Neuronal stem cell (in vitro differentiated cells): ENCODE data around the gene ARHGAP24.

Source experiments
- DNase-seq: peaks from one replicate; pipeline ENCODE4 v3.0.0-alpha.2; 2013; ENCODE audit warnings: low spot score
- H2AFZ ChIP-seq: one replicate; pipeline ENCODE4 v1.6.1; 2013; ENCODE audit warnings: mild to moderate bottlenecking, low read length, inconsistent platforms
- H2AK5ac ChIP-seq: 2 replicates; pipeline ENCODE4 v1.6.1; 2013; ENCODE audit warnings: low read depth, mild to moderate bottlenecking, inconsistent platforms, low read length, moderate library complexity, mixed read lengths
- H2BK120ac ChIP-seq: 2 replicates; pipeline ENCODE4 v1.6.1; 2013; ENCODE audit warnings: low read depth, mild to moderate bottlenecking, inconsistent platforms, low read length, moderate library complexity, mixed read lengths
- H2BK12ac ChIP-seq: one replicate; pipeline ENCODE4 v1.6.1; 2013; ENCODE audit warnings: low read length, inconsistent platforms
- H2BK15ac ChIP-seq: 2 replicates; pipeline ENCODE4 v1.6.1; 2013; ENCODE audit warnings: mild to moderate bottlenecking, low read length, inconsistent platforms, mixed read lengths
- H2BK5ac ChIP-seq: one replicate; pipeline ENCODE4 v1.6.1; 2013; ENCODE audit warnings: inconsistent platforms, mild to moderate bottlenecking, low read length, moderate library complexity
- H3K14ac ChIP-seq: one replicate; pipeline ENCODE4 v1.6.1; 2013; ENCODE audit warnings: low read length, inconsistent platforms
- H3K18ac ChIP-seq: 2 replicates; pipeline ENCODE4 v1.6.1; 2013; ENCODE audit warnings: low read length, inconsistent platforms
- H3K23ac ChIP-seq: 2 replicates; pipeline ENCODE4 v1.6.1; 2013; ENCODE audit warnings: low read depth, mild to moderate bottlenecking, mixed read lengths, low read length, inconsistent platforms; ENCODE audit not compliant: poor library complexity
- H3K27ac ChIP-seq: replicated peaks from 3 replicates; pipeline ENCODE4 v1.5.1; 2013; ENCODE audit warnings: low read length, inconsistent platforms
- H3K27me3 ChIP-seq, 3 experiments: 2 replicates each; pipeline ENCODE4 v1.6.1; 2013; ENCODE audit warnings: low read length in 3 of 3, mild to moderate bottlenecking in 2 of 3, inconsistent platforms in 1 of 3, low read depth in 1 of 3, mixed read lengths in 1 of 3, moderate library complexity in 1 of 3; ENCODE audit not compliant: control insufficient read depth in 3 of 3, insufficient read depth in 3 of 3
- H3K36me3 ChIP-seq, 2 donors: replicated peaks in 1 of 2; 2 replicates each; pipeline ENCODE4 v1.6.1; 2013; ENCODE audit warnings: low read length in 2 of 2; ENCODE audit not compliant: control insufficient read depth in 2 of 2, insufficient read depth in 2 of 2
- H3K4ac ChIP-seq: 2 replicates; pipeline ENCODE4 v1.6.1; 2013; ENCODE audit warnings: inconsistent platforms, mild to moderate bottlenecking, low read length, moderate library complexity
- H3K4me1 ChIP-seq, 2 donors: 1 replicate in 1 of 2; 2 replicates in 1 of 2; pipeline ENCODE4 v1.6.1; 2013; ENCODE audit warnings: low read length in 2 of 2, low read depth in 1 of 2; ENCODE audit not compliant: control insufficient read depth in 2 of 2, insufficient read depth in 1 of 2
- H3K4me2 ChIP-seq: one replicate; pipeline ENCODE4 v1.6.1; 2013; ENCODE audit warnings: mild to moderate bottlenecking, low read length, inconsistent platforms; ENCODE audit not compliant: insufficient read depth, poor library complexity, severe bottlenecking
- H3K4me3 ChIP-seq, 2 donors: 2 replicates each; pipeline ENCODE4 v1.5.1; 2013; ENCODE audit warnings: low read length in 2 of 2, mild to moderate bottlenecking in 2 of 2, inconsistent platforms in 1 of 2, moderate library complexity in 1 of 2
- H3K79me1 ChIP-seq: one replicate; pipeline ENCODE4 v1.6.1; 2013; ENCODE audit warnings: low read depth, mild to moderate bottlenecking, inconsistent platforms, low read length, moderate library complexity
- H3K9ac ChIP-seq: one replicate; pipeline ENCODE4 v1.6.1; 2013; ENCODE audit warnings: mild to moderate bottlenecking, low read depth, low read length, inconsistent platforms; ENCODE audit not compliant: poor library complexity
- H3K9me3 ChIP-seq, 2 donors: replicated peaks in 1 of 2; 2 replicates each; pipeline versions ENCODE3 to v1.6.1; 2013; ENCODE audit warnings: low read length in 2 of 2, mild to moderate bottlenecking in 2 of 2, inconsistent platforms in 1 of 2, low read depth in 1 of 2, mixed read lengths in 1 of 2, moderate library complexity in 1 of 2; ENCODE audit not compliant: control insufficient read depth in 2 of 2, insufficient read depth in 1 of 2
- H4K8ac ChIP-seq: one replicate; pipeline ENCODE4 v1.6.1; 2013; ENCODE audit warnings: low read depth, mild to moderate bottlenecking, inconsistent platforms, low read length, moderate library complexity
- H4K91ac ChIP-seq: one replicate; pipeline ENCODE4 v1.6.1; 2013; ENCODE audit warnings: low read length, low read depth, mild to moderate bottlenecking, inconsistent platforms; ENCODE audit not compliant: poor library complexity
- WGBS, 2 donors: extraction: QIAGEN DNeasy Blood & Tissue Kit; methylation state at CpG; one replicate each; pipeline ENCODE4 v1.1.7; 2013; ENCODE audit warnings: missing lambda C conversion rate in 2 of 2, mixed read lengths in 1 of 2; ENCODE audit not compliant: insufficient read length in 2 of 2, insufficient replicate concordance in 1 of 2; ENCODE audit errors: extremely low coverage in 2 of 2; 5-methylcytosine and 5-hydroxymethylcytosine counted together

ARHGAP24 gene

GRCh38 chr4:85806334-85806733, 331.4 kb downstream of the ARHGAP24 start:
- Histone ChIP-seq H4K8ac (no peak overlapping the region), H3K9me3 (peaks cover 0 to 2% of the 10 kb centered on the region in 2 donors), H3K36me3 (no peaks in the 10 kb centered on the region)

DNA sequence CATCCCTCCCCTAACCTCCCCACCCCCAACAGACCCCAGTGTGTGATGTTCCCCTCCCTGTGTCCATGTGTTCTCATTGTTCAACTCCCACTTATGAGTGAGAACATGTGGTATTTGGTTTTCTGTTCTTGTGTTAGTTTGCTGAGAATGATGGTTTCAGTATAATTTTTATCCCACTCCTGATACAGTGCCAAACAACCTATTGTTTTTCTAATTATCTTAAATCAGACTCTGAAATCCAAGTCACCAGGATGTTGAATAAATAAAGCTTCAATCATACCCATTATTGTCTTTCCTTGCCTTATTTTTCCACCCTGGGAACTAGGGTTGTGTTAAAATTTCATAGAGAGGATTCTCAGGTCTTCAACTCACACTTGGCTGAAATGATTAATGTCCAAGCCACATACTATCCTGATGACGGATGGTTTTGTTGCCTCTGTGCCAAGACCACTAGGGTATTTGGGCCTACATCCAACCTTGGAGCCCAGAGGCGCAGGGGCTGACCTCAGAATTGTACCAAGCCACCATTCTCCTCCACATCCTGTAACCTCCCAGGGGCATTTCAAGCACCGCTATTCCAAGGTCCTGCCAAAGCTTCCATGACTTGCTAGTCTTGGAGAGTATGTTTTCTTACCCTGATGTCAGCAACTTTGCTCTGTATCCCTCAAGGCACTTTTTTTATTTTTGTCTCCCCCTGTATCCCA, 332.4 kb downstream of the ARHGAP24 start:
- H4K91ac ChIP-seq, result no peak overlapping the region
- no peaks in the 10 kb centered on the region for H3K27me3 ChIP-seq
- H2AK5ac ChIP-seq, result no peak overlapping the region
- H3K18ac ChIP-seq, result peak overlapping the region; percentile 48
- peak overlapping the region; percentile 21 for H3K14ac ChIP-seq
- H3K4ac ChIP-seq, result no peak overlapping the region
- no peak overlapping the region for H3K23ac ChIP-seq
- peaks cover 0 to 2% of the 10 kb centered on the region in 2 donors for H3K9me3 ChIP-seq
- no peak overlapping the region for H2BK12ac ChIP-seq
- H2AFZ ChIP-seq, result peak overlapping the region; percentile 43
- H2BK15ac ChIP-seq, result no peak overlapping the region
- H2BK120ac ChIP-seq, result no peak overlapping the region
- no peak for DNase-seq
- no peak overlapping the region for H3K4me3 ChIP-seq
- no peak overlapping the region for H2BK5ac ChIP-seq
- H3K36me3 ChIP-seq, result no peaks in the 10 kb centered on the region
- H3K4me1 ChIP-seq, result peaks cover 0 to 6% of the 10 kb centered on the region in 2 donors
- no peak overlapping the region for H4K8ac ChIP-seq
- H3K27ac ChIP-seq, result no peak overlapping the region
- WGBS, 2 donors, result no CpG with 5 or more reads among the region's 3 CpGs
- no peak overlapping the region for H3K4me2 ChIP-seq
- H3K79me1 ChIP-seq, result no peaks in the 10 kb centered on the region
- H3K9ac ChIP-seq, result no peak overlapping the region

More at GRCh38 chr4:85806334-85806733, 331.4 kb downstream of the ARHGAP24 start:
- H3K4me3 ChIP-seq, result no peak overlapping the region
- no peak overlapping the region for H3K27ac ChIP-seq
- no peak overlapping the region for H2BK5ac ChIP-seq
- H3K18ac ChIP-seq, result no peak overlapping the region
- H3K27me3 ChIP-seq, result no peaks in the 10 kb centered on the region
- H4K91ac ChIP-seq, result no peak overlapping the region
- no peak overlapping the region for H2BK120ac ChIP-seq
- no peak overlapping the region for H3K4me2 ChIP-seq
- H2BK15ac ChIP-seq, result no peak overlapping the region
- no peak overlapping the region for H2BK12ac ChIP-seq
- H3K9ac ChIP-seq, result no peak overlapping the region
- H3K79me1 ChIP-seq, result no peaks in the 10 kb centered on the region
- DNase-seq, result no peak
- H2AK5ac ChIP-seq, result no peak overlapping the region
- H3K4ac ChIP-seq, result no peak overlapping the region
- H2AFZ ChIP-seq, result no peak overlapping the region
- no peak overlapping the region for H3K14ac ChIP-seq
- peaks cover 0 to 5% of the 10 kb centered on the region in 2 donors for H3K4me1 ChIP-seq
- no peak overlapping the region for H3K23ac ChIP-seq

DNA sequence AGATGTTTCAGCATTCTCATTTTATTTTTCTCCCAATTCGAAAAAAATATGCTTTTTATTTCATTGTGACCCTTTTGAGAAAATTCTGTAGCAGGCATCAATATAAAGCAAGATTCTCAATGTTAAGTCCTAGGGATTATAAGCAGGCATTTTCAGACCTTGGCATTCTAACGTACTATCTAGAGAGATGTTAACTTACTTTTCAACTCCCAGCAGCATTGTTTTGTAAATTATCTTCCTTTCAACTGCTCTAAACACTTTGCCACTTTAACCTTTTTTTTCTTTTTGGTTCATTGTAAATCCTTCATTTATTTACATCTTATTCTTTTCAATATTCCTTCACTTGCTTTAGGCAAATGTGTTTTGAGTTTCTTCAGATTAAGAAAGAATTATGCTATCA, 333.2 kb downstream of the ARHGAP24 start:
- H2BK5ac ChIP-seq, result no peak overlapping the region
- peaks cover 2 to 13% of the 10 kb centered on the region in 2 donors for H3K4me1 ChIP-seq
- H3K4me3 ChIP-seq, result no peak overlapping the region
- no peak overlapping the region for H2AK5ac ChIP-seq
- no peak overlapping the region for H2BK15ac ChIP-seq
- H4K8ac ChIP-seq, result no peak overlapping the region
- H2BK12ac ChIP-seq, result no peak overlapping the region
- no peak overlapping the region for H3K4ac ChIP-seq
- WGBS, 2 donors, result no CpG with 5 or more reads among the region's 2 CpGs
- no peak overlapping the region for H3K9ac ChIP-seq
- H3K23ac ChIP-seq, result no peak overlapping the region
- H3K18ac ChIP-seq, result no peak overlapping the region
- H2AFZ ChIP-seq, result peak overlapping the region; percentile 43
- no peak overlapping the region for H3K4me2 ChIP-seq
- H2BK120ac ChIP-seq, result no peak overlapping the region
- peaks cover 0 to 2% of the 10 kb centered on the region in 2 donors for H3K9me3 ChIP-seq
- H3K36me3 ChIP-seq, result no peaks in the 10 kb centered on the region
- no peak overlapping the region for H4K91ac ChIP-seq
- H3K27ac ChIP-seq, result no peak overlapping the region
- H3K79me1 ChIP-seq, result no peaks in the 10 kb centered on the region
- H3K14ac ChIP-seq, result no peak overlapping the region
- no peaks in the 10 kb centered on the region for H3K27me3 ChIP-seq
- no peak for DNase-seq

GRCh38 chr4:85808864-85809263, 333.9 kb downstream of the ARHGAP24 start:
- Histone ChIP-seq H3K27me3 (no peaks in the 10 kb centered on the region), H2BK120ac (no peak overlapping the region), H3K18ac (no peak overlapping the region), H3K79me1 (no peaks in the 10 kb centered on the region), H3K4me2 (no peak overlapping the region), H3K23ac (no peak overlapping the region), H4K91ac (no peak overlapping the region), H2AFZ (no peak overlapping the region), H3K4me1 (peaks cover 2 to 14% of the 10 kb centered on the region in 2 donors), H3K9me3 (peaks cover 0 to 2% of the 10 kb centered on the region in 2 donors), H2AK5ac (no peak overlapping the region), H2BK15ac (no peak overlapping the region), H2BK5ac (no peak overlapping the region), H3K14ac (no peak overlapping the region), H3K4me3 (no peak overlapping the region), H3K27ac (no peak overlapping the region), H2BK12ac (no peak overlapping the region), H3K36me3 (no peaks in the 10 kb centered on the region), H4K8ac (no peak overlapping the region), H3K4ac (no peak overlapping the region), H3K9ac (no peak overlapping the region)
- no peak for DNase-seq
